Measurements from ENCODE around the gene ACTL9. TPM values are rescaled to one million over a fixed set of nuclear protein-coding genes. Genes with fewer than 3 reads are reported as not detected.
A peak's percentile ranks its signal among the peaks of the same experiment; 100 is the strongest.
"Not testable (repeated sequence)": the region's sequence is repeated elsewhere in the genome, so short reads cannot be mapped to it uniquely, and the experiment has no call there.

ACTL9 gene, protein sequence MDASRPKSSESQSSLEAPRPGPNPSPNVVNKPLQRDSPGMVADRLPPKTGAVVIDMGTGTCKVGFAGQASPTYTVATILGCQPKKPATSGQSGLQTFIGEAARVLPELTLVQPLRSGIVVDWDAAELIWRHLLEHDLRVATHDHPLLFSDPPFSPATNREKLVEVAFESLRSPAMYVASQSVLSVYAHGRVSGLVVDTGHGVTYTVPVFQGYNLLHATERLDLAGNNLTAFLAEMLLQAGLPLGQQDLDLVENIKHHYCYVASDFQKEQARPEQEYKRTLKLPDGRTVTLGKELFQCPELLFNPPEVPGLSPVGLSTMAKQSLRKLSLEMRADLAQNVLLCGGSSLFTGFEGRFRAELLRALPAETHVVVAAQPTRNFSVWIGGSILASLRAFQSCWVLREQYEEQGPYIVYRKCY
- total RNA-seq = not detected

GRCh38 chr19:8698433-8699063 lies at the start of gene ACTL9:
Gene ACTL9, minus strand, starts transcription at chr19:8698795. Its CDS starts 94 bp downstream, at chr19:8698701.
- no peak within 1 kb of the TSS for H3K27ac Mint-ChIP-seq
- peaks cover 6% of the 10 kb centered on the region for H3K27me3 Mint-ChIP-seq
- peaks cover 67% of the 10 kb centered on the region for H3K4me1 Mint-ChIP-seq
- H3K9me3 Mint-ChIP-seq = no peaks in the 10 kb centered on the region
- ChIA-PET POLR2A (no interaction called here), CTCF (interaction anchor here (1.0 to 2.2 kb wide), 5 partner anchors 28 to 134 kb away, joined by 3 to 6 read pairs (median 3); partner anchors contain the start of genes MBD3L1 and ZNF558)
- no peak within 1 kb of the TSS for H3K4me3 Mint-ChIP-seq
- H3K36me3 Mint-ChIP-seq (ENCODE audit: low read depth) = peaks cover 3% of the 10 kb centered on the region
- DNase-seq = no peak

DNA sequence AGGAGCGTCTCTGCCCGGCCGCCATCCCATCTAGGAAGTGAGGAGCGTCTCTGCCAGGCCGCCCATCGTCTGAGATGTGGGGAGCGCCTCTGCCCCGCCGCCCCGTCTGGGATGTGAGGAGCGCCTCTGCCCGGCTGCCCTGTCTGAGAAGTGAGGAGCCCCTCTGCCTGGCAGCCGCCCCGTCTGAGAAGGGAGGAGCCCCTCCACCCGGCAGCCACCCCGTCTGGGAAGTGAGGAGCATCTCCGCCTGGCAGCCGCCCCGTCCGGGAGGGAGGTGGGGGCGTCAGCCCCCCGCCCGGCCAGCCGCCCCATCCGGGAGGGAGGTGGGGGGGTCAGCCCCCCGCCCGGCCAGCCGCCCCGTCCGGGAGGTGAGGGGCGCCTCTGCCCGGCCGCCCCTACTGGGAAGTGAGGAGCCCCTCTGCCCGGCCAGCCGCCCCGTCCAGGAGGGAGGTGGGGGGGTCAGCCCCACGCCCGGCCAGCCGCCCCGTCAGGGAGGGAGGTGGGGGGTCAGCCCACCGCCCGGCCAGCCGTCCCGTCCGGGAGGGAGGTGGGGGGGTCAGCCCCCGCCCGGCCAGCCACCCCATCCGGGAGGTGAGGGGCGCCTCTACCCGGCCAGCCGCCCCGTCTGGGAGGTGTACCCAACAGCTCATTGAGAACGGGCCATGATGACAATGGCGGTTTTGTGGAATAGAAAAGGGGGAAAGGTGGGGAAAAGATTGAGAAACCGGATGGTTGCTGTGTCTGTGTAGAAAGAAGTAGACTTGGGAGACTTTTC lies 40.9 kb upstream of the ACTL9 start:
- H3K9me3 Mint-ChIP-seq; POLR2A ChIA-PET; H3K4me3 Mint-ChIP-seq; H3K27me3 Mint-ChIP-seq; H3K4me1 Mint-ChIP-seq; CTCF ChIA-PET; H3K27ac Mint-ChIP-seq; H3K36me3 Mint-ChIP-seq (ENCODE audit: low read depth); DNase-seq: not testable (repeated sequence)

DNA sequence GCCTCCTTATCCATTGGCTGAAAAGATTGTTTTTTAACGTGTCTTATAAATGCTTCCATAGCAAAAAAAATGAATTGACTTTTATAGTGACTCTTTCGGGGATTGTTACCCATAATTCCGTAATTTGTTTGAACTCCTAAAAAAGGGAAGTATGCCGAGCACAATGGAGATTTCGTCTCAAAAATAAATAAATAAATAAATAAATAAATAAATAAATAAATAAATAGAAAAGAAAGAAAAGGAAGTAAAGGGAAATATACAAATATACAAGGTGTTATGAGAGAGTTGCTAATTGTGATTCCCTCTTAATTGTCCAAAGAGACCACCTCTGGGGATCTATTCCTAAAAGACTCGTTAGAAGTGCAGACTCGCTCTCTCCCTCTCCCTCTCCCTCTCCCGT lies 39.8 kb upstream of the ACTL9 start:
- no peak for DNase-seq
- ChIA-PET POLR2A (no interaction called here), CTCF (no interaction called here)
- Mint-ChIP-seq H3K36me3 (ENCODE audit: low read depth) (no peaks in the 10 kb centered on the region), H3K4me3 (no peak overlapping the region), H3K4me1 (no peaks in the 10 kb centered on the region), H3K27ac (no peak overlapping the region), H3K9me3 (no peaks in the 10 kb centered on the region), H3K27me3 (no peaks in the 10 kb centered on the region)

DNA sequence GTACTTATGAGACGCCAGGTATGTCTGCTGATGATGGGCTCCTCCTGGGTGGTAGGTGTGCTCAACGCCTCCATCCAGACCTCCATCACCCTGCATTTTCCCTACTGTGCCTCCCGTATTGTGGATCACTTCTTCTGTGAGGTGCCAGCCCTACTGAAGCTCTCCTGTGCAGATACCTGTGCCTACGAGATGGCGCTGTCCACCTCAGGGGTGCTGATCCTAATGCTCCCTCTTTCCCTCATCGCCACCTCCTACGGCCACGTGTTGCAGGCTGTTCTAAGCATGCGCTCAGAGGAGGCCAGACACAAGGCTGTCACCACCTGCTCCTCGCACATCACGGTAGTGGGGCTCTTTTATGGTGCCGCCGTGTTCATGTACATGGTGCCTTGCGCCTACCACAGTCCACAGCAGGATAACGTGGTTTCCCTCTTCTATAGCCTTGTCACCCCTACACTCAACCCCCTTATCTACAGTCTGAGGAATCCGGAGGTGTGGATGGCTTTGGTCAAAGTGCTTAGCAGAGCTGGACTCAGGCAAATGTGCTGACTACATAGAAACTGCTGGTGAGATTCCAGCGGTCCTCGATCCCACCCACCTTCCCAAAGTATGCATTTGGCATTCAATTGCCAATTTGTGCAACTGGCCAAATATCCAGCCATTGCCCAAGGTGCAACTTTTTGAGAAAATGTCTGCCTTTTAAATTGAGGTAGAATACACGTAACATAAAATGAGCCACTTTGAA lies 33.0 kb upstream of the ACTL9 start:
- peak; percentile 18 for DNase-seq
- H3K36me3 Mint-ChIP-seq (ENCODE audit: low read depth) = no peaks in the 10 kb centered on the region

DNA sequence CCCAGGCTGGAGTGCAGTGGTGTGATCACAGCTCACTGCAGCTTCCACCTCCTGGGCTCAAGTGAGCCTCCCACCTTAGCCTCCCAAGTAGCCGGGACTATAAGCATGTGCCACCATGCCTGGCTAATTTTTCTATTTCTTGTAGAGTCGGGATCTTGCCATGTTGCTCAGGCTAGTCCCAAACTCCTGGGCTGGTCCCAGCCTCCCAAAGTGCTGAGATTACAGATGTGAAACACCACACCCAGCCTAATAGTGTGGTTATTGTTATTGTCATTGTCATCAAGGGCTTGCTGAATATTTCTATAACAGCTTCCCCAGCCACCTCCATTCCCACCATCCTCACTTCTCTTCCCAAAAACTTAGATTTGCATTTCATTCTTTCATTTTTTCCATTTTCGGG lies 25.7 kb upstream of the ACTL9 start:
- Mint-ChIP-seq H3K9me3 (peaks cover 3% of the 10 kb centered on the region), H3K36me3 (ENCODE audit: low read depth) (no peaks in the 10 kb centered on the region), H3K27ac (no peak overlapping the region), H3K27me3 (peaks cover 22% of the 10 kb centered on the region), H3K4me1 (no peaks in the 10 kb centered on the region), H3K4me3 (no peak overlapping the region)
- DNase-seq = no peak
- POLR2A ChIA-PET = no interaction called here
- CTCF ChIA-PET = no interaction called here

More for the DNA sequence above, 33.0 kb upstream of the ACTL9 start:
- Mint-ChIP-seq H3K27me3 (no peaks in the 10 kb centered on the region), H3K4me1 (no peaks in the 10 kb centered on the region), H3K9me3 (peaks cover 5% of the 10 kb centered on the region), H3K27ac (no peak overlapping the region), H3K4me3 (no peak overlapping the region)
- POLR2A ChIA-PET = no interaction called here
- CTCF ChIA-PET = no interaction called here

DNA sequence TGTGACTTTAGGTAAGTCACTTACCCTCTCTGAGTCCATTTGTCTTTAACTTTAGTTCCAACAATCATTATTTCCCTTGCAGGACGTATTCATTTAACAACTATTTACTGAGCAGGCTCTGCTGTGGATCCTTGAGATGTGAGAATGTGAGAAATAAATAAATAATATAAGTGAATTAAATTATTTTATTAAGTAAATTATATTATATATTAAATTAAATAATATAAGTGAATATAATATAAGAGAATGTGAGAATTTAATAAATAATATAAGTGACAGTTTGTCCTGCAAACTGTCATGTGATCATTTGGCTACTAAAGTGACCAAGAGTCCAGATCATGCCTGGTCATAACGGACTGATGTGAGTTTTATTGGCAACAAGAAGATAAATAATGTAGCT lies 23.4 kb upstream of the ACTL9 start:
- Mint-ChIP-seq H3K4me1 (no peaks in the 10 kb centered on the region), H3K36me3 (ENCODE audit: low read depth) (no peaks in the 10 kb centered on the region), H3K27ac (no peak overlapping the region), H3K27me3 (peaks cover 25% of the 10 kb centered on the region), H3K4me3 (no peak overlapping the region), H3K9me3 (peaks cover 6% of the 10 kb centered on the region)
- ChIA-PET POLR2A (no interaction called here), CTCF (interaction anchor here (1.0 to 1.6 kb wide), 2 partner anchors 11 to 28 kb away, joined by 3 read pairs; no protein-coding TSS in a partner anchor)
- no peak for DNase-seq

DNA sequence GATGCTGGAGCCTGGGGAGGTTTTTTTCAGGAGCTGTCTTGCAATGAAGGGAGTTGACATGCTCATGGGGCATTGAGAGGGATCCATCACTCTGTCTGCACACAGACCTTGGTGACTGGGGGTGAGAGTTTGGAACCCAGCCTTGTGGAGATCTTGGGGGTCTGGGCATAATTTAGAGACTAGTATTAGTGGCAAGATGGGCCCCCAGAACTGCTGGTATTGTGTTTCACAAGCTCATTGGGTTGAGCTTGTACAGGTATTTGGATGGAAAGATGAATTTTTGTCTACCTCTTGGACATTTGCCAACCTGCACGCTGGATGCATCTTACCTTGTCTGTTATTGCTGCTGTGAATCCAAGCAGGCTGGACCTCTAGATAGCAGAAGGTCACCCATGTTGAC lies 22.7 kb upstream of the ACTL9 start, which contains the start of gene OR2Z1:
Gene OR2Z1 (plus strand): TSS at position 301 of the 400 bp plus-strand sequence. CDS start 9,395 bp downstream, outside the sequence.
- H3K9me3 Mint-ChIP-seq = peaks cover 6% of the 10 kb centered on the region
- POLR2A ChIA-PET = no interaction called here
- H3K4me3 Mint-ChIP-seq = no peak within 1 kb of the TSS
- H3K36me3 Mint-ChIP-seq (ENCODE audit: low read depth) = no peaks in the 10 kb centered on the region
- H3K27ac Mint-ChIP-seq = no peak within 1 kb of the TSS
- H3K4me1 Mint-ChIP-seq = no peaks in the 10 kb centered on the region
- peaks cover 25% of the 10 kb centered on the region for H3K27me3 Mint-ChIP-seq
- DNase-seq = no peak
- CTCF ChIA-PET = interaction anchor here (1.6 kb wide), 1 partner anchor 27 kb away, joined by 3 read pairs; no protein-coding TSS in a partner anchor

- CTCF ChIA-PET; POLR2A ChIA-PET; DNase-seq; H3K27ac Mint-ChIP-seq; H3K4me3 Mint-ChIP-seq; H3K36me3 Mint-ChIP-seq (ENCODE audit: low read depth): not testable (repeated sequence)
- Mint-ChIP-seq H3K4me1 (peaks cover 18% of the 10 kb centered on the region), H3K27me3 (peaks cover 14% of the 10 kb centered on the region), H3K9me3 (peaks cover 14% of the 10 kb centered on the region)
Observed at GRCh38 chr19:8710337-8710736, 11.7 kb upstream of the ACTL9 start.

DNA sequence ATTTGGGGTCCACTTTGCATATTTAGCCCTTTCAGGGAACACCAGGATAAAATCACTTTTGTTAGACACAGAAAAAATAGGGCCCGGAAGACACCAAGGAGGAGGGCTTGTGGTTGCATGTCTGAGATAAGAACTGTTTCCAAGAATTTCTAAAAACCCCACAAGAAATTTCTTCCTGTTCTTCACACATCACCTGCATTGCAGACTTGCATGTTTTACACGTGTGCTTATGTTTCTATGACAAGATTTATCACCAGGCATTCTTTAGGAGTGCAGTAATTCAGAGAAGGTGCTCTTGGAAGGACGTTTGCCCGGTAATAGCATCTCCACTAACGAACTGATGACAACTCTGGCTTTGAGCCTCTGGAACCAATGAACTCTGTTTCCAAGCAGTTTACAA lies 7.1 kb upstream of the ACTL9 start:
- POLR2A ChIA-PET = no interaction called here
- peak; percentile 29 for DNase-seq
- CTCF ChIA-PET = no interaction called here
- Mint-ChIP-seq H3K36me3 (ENCODE audit: low read depth) (peaks cover 8% of the 10 kb centered on the region), H3K4me3 (peak overlapping the region; percentile 15), H3K4me1 (peaks cover 64% of the 10 kb centered on the region), H3K27ac (peak overlapping the region; percentile 95), H3K9me3 (peaks cover 2% of the 10 kb centered on the region), H3K27me3 (peaks cover 4% of the 10 kb centered on the region)

DNA sequence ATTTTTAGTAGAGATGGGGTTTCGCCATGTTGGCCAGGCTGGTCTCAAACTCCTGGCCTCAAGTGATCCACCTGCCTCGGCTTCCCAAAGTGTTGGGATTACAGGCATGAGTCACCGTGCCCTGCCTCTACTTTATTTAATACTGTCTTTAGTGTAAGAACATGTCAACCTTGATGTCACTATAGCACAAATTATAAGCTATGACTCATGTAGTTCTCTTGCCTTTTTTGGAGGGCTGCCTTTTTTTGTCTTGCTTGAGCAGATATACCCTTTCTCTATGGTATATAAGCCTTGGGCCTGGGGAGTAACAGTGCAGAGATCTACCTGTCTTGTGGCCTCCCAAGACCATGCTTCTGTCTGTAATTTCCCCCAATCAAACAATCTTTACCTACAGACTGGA lies 6.7 kb upstream of the ACTL9 start:
- Mint-ChIP-seq H3K4me3 (peak overlapping the region; percentile 15), H3K4me1 (peaks cover 66% of the 10 kb centered on the region), H3K27ac (peak overlapping the region; percentile 95)
- POLR2A ChIA-PET = interaction anchor here (0.6 kb wide), 1 partner anchor 129 kb away, joined by 3 read pairs; no protein-coding TSS in a partner anchor
- H3K36me3 Mint-ChIP-seq (ENCODE audit: low read depth); H3K27me3 Mint-ChIP-seq; CTCF ChIA-PET; DNase-seq; H3K9me3 Mint-ChIP-seq: not testable (repeated sequence)

- DNase-seq = no peak
- Mint-ChIP-seq H3K4me3 (no peak overlapping the region), H3K9me3 (peaks cover 2% of the 10 kb centered on the region), H3K36me3 (ENCODE audit: low read depth) (peaks cover 8% of the 10 kb centered on the region), H3K27me3 (peaks cover 3% of the 10 kb centered on the region), H3K27ac (peak overlapping the region; percentile 85), H3K4me1 (peaks cover 66% of the 10 kb centered on the region)
- POLR2A ChIA-PET = interaction anchor here (1.1 kb wide), 1 partner anchor 9 kb away, joined by 4 read pairs; no protein-coding TSS in a partner anchor
- CTCF ChIA-PET = interaction anchor here (2.5 kb wide), 1 partner anchor 10 kb away, joined by 8 read pairs; no protein-coding TSS in a partner anchor
Observed at GRCh38 chr19:8703223-8703622, 4.6 kb upstream of the ACTL9 start.

DNA sequence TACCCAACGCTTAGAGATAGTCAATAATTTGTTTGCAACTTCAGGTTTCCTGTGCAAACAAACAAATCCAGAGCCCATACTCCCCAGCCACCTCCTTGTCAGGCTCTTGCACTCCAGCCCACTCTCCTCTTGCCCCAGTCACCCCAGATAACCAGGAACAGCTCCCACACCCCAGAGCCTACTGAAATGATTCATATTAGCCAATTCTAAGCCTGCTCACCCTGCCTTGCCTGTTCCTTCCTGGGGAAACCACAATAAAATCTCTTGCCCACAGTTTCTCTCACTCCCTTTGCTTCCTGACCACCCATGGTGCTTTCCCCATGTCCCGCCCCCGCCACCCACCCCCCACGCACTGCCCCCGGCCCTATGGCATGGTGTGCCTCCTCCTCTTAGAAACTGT lies 3.8 kb upstream of the ACTL9 start:
- Mint-ChIP-seq H3K27me3 (peaks cover 3% of the 10 kb centered on the region), H3K36me3 (ENCODE audit: low read depth) (peaks cover 8% of the 10 kb centered on the region), H3K4me1 (peaks cover 64% of the 10 kb centered on the region), H3K27ac (peak overlapping the region; percentile 85), H3K9me3 (peaks cover 2% of the 10 kb centered on the region), H3K4me3 (peak overlapping the region; percentile 65)
- DNase-seq = peak; percentile 64
- CTCF ChIA-PET = interaction anchor here (2.5 kb wide), 1 partner anchor 9 kb away, joined by 8 read pairs; no protein-coding TSS in a partner anchor
- POLR2A ChIA-PET = interaction anchor here (1.2 kb wide), 1 partner anchor 31 kb away, joined by 7 read pairs; no protein-coding TSS in a partner anchor

All from activated CD4-positive, alpha-beta memory T cell treated with anti-CD3 and anti-CD28 coated beads, Interleukin-2, amount 10 ng/mL, durations not matched to agents 7 days and 5 days (primary cell).